SH-SY5Y (cell line): ENCODE data around the gene TMEM186.

ENCODE experiments used
- GATA2 ChIP-seq: IDR thresholded peaks from 2 replicates; pipeline ENCODE4 v1.6.1; 2011; ENCODE audit warnings: mild to moderate bottlenecking, low read depth, low read length
- GATA3 ChIP-seq: IDR thresholded peaks from 2 replicates; pipeline ENCODE4 v1.6.1; 2011; ENCODE audit warnings: low read depth, mild to moderate bottlenecking, low read length, moderate library complexity

DNA sequence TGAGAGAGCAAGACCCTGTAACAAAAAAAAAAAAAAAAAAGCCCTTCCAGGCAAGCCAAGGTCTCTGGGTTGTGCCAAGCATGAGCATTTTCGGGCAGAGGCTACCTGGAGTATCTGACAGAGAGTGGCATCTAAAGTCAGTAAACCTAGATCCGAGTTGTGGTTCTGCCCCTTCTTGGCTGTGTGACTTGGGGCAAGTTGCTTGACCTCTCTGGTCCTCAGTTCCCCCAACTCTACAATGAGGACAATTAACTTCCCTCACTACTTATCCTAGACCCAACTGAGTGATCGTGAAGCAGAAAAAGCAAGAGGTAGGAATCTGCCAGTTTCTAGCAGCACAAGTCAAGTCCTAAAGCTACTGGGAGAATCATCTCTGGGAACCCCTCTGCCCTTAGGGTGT lies 34.4 kb downstream of the TMEM186 start:
- TF ChIP-seq GATA2 (no peak), GATA3 (no peak)
